ENCODE data around the gene RFXAP.

The RFXAP gene

DNA sequence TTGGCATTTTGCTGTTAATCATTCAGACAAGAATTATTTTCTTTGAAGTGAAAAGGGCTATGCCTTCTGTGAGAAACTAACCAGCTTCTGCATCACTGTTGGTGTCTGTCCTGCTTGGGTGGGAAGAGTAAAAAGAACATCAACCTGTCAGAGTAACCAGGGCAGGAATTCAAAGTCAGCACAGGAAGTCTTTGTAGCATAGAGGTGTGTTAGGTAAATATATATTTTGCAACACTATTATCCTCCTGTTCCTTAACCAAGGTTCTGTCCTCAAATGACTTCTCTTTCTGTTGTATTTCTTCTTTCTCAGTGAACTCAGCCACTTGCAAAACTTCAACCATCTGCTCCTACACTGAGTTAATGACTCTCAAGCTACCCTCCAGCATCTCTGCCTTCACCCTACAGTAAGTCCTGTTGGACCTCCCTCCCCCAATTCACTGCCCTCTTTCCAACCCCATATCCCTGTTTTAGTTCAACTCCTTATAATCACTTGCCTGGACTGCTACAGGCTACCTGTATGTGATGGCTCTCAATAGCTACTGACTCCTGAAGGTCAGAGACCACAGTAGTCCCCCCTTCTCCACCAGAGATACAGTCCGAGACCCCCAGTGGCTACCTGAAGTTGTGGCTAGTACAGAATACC lies 51.1 kb downstream of the RFXAP start:
- DNase-seq = no peak

DNA sequence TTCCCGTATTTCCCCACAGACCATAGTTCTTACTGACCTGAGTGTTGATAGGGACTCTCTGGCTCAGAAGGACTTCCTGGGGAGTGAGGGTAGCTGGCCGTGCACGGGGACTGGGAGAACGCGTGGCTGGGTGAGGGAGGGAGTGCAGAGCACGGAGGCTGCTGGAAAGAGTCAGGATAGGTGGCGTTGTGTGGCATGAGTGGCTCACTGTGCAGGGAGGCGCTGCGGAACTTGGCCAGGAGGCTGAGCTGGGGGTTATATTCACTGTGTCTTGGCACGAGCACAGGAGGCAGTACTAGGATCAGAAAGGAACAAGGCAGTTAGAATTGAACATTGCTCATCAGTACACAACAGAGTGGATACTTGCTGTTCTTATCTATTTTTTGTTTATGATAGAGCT lies 53.6 kb downstream of the RFXAP start:
- DNase-seq = no peak

DNA sequence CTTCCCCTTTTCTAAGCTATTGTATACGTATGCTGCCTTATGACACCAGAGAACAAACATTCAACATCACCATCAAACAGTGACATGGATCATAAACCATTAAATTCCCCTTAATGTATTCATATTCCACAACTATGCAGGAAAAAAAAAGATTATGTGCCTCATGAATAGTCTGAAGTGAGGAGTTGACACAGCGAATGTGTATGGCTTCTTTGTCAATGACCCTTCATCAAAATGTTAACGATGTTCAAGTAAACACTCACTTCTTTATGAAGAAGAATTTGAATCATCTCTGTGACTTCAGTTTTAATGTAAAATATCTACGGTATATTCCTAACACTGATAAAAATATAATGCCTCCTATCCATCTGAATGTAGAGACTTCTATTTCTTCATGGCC lies 56.4 kb downstream of the RFXAP start:
- no peak for DNase-seq

DNA sequence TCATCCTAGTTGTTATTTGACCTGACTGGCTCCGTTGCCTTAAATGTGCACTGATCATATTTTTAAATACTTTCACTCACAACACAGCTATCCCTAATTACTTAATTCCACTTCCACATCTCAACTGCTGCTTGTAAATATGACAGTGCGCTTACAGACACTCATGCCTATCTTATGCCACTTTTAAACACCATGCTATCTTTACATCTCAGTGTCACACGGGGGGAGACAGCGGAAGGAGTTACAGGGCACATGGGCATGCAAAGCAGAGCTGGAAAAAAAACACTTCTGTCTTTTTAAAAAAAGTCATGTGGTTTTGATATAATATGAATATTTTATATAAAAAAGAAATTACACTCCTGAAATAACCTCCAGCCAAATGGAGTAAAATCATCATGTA lies 56.9 kb downstream of the RFXAP start:
- DNase-seq = no peak
